H1 (cell line): ENCODE results near the gene BPIFB2. TPM values are rescaled to one million over a fixed set of nuclear protein-coding genes. Genes with fewer than 3 reads are reported as not detected.

Source experiments
- CTCF ChIA-PET: fragments of 300-600 bp; sonication (Branson Sonifier 250); formaldehyde crosslinking; loops from one replicate; lab custom pipeline; 2021; ENCODE audit not compliant: partially characterized antibody; lab: Charles Lee
- POLR2A ChIA-PET: fragments of 300-600 bp; sonication (Branson Sonifier 250); formaldehyde crosslinking; loops from one replicate; lab custom pipeline; 2021; ENCODE audit warnings: inconsistent platforms; ENCODE audit not compliant: partially characterized antibody; lab: Charles Lee
- DNase-seq, 2 experiments: peaks; one replicate each; pipeline versions ENCODE4 v3.0.0 to v3.0.0-alpha.2; 2010 to 2022; ENCODE audit warnings: low spot score in 2 of 2, low read depth in 1 of 2, mixed read lengths in 1 of 2
- FAIRE-seq: peaks from 2 replicates; lab custom pipeline; 2011; peaks lifted over from hg19 to GRCh38; lab: Jason Lieb, UNC
- H2AFZ ChIP-seq: 2 replicates; pipeline ENCODE4 v1.8.1; 2012; ENCODE audit warnings: low read length, inconsistent platforms
- H2AK5ac ChIP-seq: 2 replicates; pipeline ENCODE4 v1.6.1; 2013; ENCODE audit warnings: low read depth, low read length
- H2BK120ac ChIP-seq: replicated peaks from 2 replicates; pipeline ENCODE3; 2013; ENCODE audit warnings: low read depth, low read length, inconsistent platforms
- H2BK12ac ChIP-seq: 2 replicates; pipeline ENCODE4 v1.6.1; 2013; ENCODE audit warnings: low read depth, low read length
- H2BK15ac ChIP-seq: 2 replicates; pipeline ENCODE4 v1.6.1; 2013; ENCODE audit warnings: low read length
- H2BK20ac ChIP-seq: 2 replicates; pipeline ENCODE4 v1.6.1; 2013; ENCODE audit warnings: low read length
- H2BK5ac ChIP-seq: 2 replicates; pipeline ENCODE4 v1.6.1; 2013; ENCODE audit warnings: low read depth, low read length
- H3K14ac ChIP-seq: 2 replicates; pipeline ENCODE4 v1.6.1; 2013; ENCODE audit warnings: inconsistent platforms; ENCODE audit not compliant: insufficient read length
- H3K18ac ChIP-seq: 2 replicates; pipeline ENCODE4 v1.6.1; 2013; ENCODE audit warnings: low read length; ENCODE audit errors: extremely low read depth
- H3K23ac ChIP-seq: 2 replicates; pipeline ENCODE4 v1.6.1; 2013; ENCODE audit warnings: inconsistent platforms; ENCODE audit not compliant: insufficient read length
- H3K23me2 ChIP-seq: 2 replicates; pipeline ENCODE4 v1.6.1; 2013; ENCODE audit warnings: low read depth, low read length
- H3K27ac ChIP-seq: 2 replicates; pipeline ENCODE4 v1.6.1; 2011; ENCODE audit warnings: low read depth, low read length, inconsistent platforms
- H3K27me3 ChIP-seq, 4 experiments: replicated peaks in 1 of 4; 1 replicate in 1 of 4; 2 replicates in 3 of 4; pipeline versions ENCODE4 v1.6.1 to v1.8.1; 2011 to 2013; ENCODE audit warnings: low read length in 3 of 4, mild to moderate bottlenecking in 3 of 4, inconsistent platforms in 2 of 4, mixed read lengths in 2 of 4, moderate library complexity in 1 of 4; ENCODE audit not compliant: control insufficient read depth in 3 of 4, insufficient read depth in 3 of 4; ENCODE audit errors: extremely low read depth in 1 of 4
- H3K36me3 ChIP-seq, 4 experiments: 2 replicates each; pipeline versions ENCODE4 v1.6.1 to v1.8.1; 2011 to 2013; ENCODE audit warnings: mild to moderate bottlenecking in 4 of 4, low read length in 3 of 4, moderate library complexity in 2 of 4, control low read depth in 1 of 4, inconsistent platforms in 1 of 4; ENCODE audit not compliant: insufficient read depth in 4 of 4, control insufficient read depth in 2 of 4
- H3K4ac ChIP-seq: replicated peaks from 2 replicates; pipeline ENCODE3; 2013; ENCODE audit warnings: low read length, low read depth, mixed read lengths, inconsistent platforms; ENCODE audit not compliant: insufficient read length
- H3K4me1 ChIP-seq, 4 experiments: replicated peaks in 1 of 4; 1 replicate in 1 of 4; 2 replicates in 3 of 4; pipeline versions ENCODE4 v1.6.1 to v1.8.1; 2011 to 2013; ENCODE audit warnings: low read length in 3 of 4, inconsistent platforms in 2 of 4, mixed read lengths in 1 of 4; ENCODE audit not compliant: insufficient read depth in 4 of 4, control insufficient read depth in 3 of 4
- H3K4me2 ChIP-seq, 2 experiments: 2 replicates each; pipeline versions ENCODE4 v1.6.1 to v1.8.1; 2011 to 2013; ENCODE audit warnings: low read depth in 2 of 2, low read length in 2 of 2, control low read depth in 1 of 2, inconsistent platforms in 1 of 2, mild to moderate bottlenecking in 1 of 2; ENCODE audit not compliant: insufficient read depth in 1 of 2
- H3K4me3 ChIP-seq, 4 experiments: fragments of 200-600, 300-600 bp in 1 of 4; sonication (generic), shearing (Covaris generic), sonication (Bioruptor Twin) in 1 of 4; 2 replicates each; pipeline versions ENCODE4 v1.5.1 to v1.8.1; 2011 to 2016; ENCODE audit warnings: low read length in 4 of 4, low read depth in 3 of 4, control low read depth in 2 of 4, inconsistent platforms in 2 of 4, mild to moderate bottlenecking in 2 of 4, mixed read lengths in 1 of 4, moderate library complexity in 1 of 4; ENCODE audit not compliant: insufficient read depth in 2 of 4; ENCODE audit errors: extremely low read depth in 1 of 4
- H3K56ac ChIP-seq: replicated peaks from 2 replicates; pipeline ENCODE3; 2013; ENCODE audit warnings: low read depth, mild to moderate bottlenecking, mixed read lengths, low read length, inconsistent platforms; ENCODE audit not compliant: insufficient read length
- H3K79me1 ChIP-seq: 2 replicates; pipeline ENCODE4 v1.6.1; 2013; ENCODE audit warnings: low read depth, low read length, control low read depth
- H3K79me2 ChIP-seq, 2 experiments: 2 replicates each; pipeline versions ENCODE4 v1.6.1 to v1.8.1; 2012 to 2013; ENCODE audit warnings: low read length in 2 of 2, mild to moderate bottlenecking in 2 of 2, inconsistent platforms in 1 of 2; ENCODE audit not compliant: insufficient read depth in 2 of 2, control insufficient read depth in 1 of 2
- H3K9ac ChIP-seq, 4 experiments: replicated peaks in 1 of 4; 1 replicate in 1 of 4; 2 replicates in 3 of 4; pipeline versions ENCODE4 v1.6.1 to v1.8.1; 2011 to 2013; ENCODE audit warnings: low read depth in 3 of 4, low read length in 3 of 4, control low read depth in 2 of 4, mild to moderate bottlenecking in 2 of 4, moderate library complexity in 2 of 4, inconsistent platforms in 1 of 4; ENCODE audit errors: extremely low read depth in 1 of 4
- H3K9me3 ChIP-seq, 2 experiments: 2 replicates each; pipeline versions ENCODE4 v1.6.1 to v1.8.1; 2012 to 2013; ENCODE audit warnings: mild to moderate bottlenecking in 2 of 2, moderate library complexity in 2 of 2, control low read depth in 1 of 2, inconsistent platforms in 1 of 2, low read depth in 1 of 2, low read length in 1 of 2, mixed read lengths in 1 of 2; ENCODE audit not compliant: insufficient read depth in 2 of 2
- H4K20me1 ChIP-seq, 2 experiments: replicated peaks in 1 of 2; 2 replicates each; pipeline versions ENCODE3 to v1.8.1; 2011 to 2013; ENCODE audit warnings: inconsistent platforms in 2 of 2, low read length in 2 of 2, mild to moderate bottlenecking in 1 of 2; ENCODE audit not compliant: insufficient read depth in 2 of 2, control insufficient read depth in 1 of 2
- H4K5ac ChIP-seq: 2 replicates; pipeline ENCODE4 v1.6.1; 2013; ENCODE audit warnings: low read length, low read depth, mixed read lengths, inconsistent platforms; ENCODE audit not compliant: insufficient read length
- H4K8ac ChIP-seq: 2 replicates; pipeline ENCODE4 v1.8.0; 2013; ENCODE audit warnings: mild to moderate bottlenecking, moderate library complexity, low read length, inconsistent platforms; ENCODE audit not compliant: insufficient read depth; ENCODE audit errors: extremely low read depth
- H4K91ac ChIP-seq: replicated peaks from 2 replicates; pipeline ENCODE3; 2013; ENCODE audit warnings: low read length, mixed read lengths, inconsistent platforms; ENCODE audit not compliant: insufficient read length
- TEAD4 ChIP-seq: IDR thresholded peaks from 2 replicates; pipeline ENCODE4 v1.6.1; 2012; ENCODE audit warnings: low read depth, low read length, inconsistent platforms, mixed read lengths
- WGBS, 2 experiments: shearing (Covaris generic) in 1 of 2; methylation state at CpG; one replicate each; pipeline versions ENCODE4 v1.1.6 to v1.1.7; 2013 to 2015; ENCODE audit warnings: low lambda C conversion rate in 2 of 2, mixed read lengths in 2 of 2, inconsistent platforms in 1 of 2, low coverage in 1 of 2, missing lambda C conversion rate in 1 of 2; ENCODE audit not compliant: insufficient replicate concordance in 2 of 2, insufficient coverage in 1 of 2, insufficient read length in 1 of 2; ENCODE audit errors: extremely low coverage in 1 of 2, missing lambda C conversion rate in 1 of 2; 5-methylcytosine and 5-hydroxymethylcytosine counted together
- polyA plus RNA-seq, 7 experiments: library from polyadenylated mRNA; depleted of rRNA in 3 of 7; stranded (reverse) in 5 of 7; unstranded in 2 of 7; fragments of >200 nt in 5 of 7; fragments of 200-250 nt in 2 of 7; gene quantifications; 1 replicate in 5 of 7; 2 replicates in 1 of 7; 4 replicates in 1 of 7; pipeline versions ENCODE4 v1.2.1 to v1.2.3, GENCODE V29; 2011 to 2013; ENCODE audit warnings: missing spikeins in 2 of 7, mixed read lengths in 2 of 7
- total RNA-seq: library from RNA; stranded (reverse); fragmentation: NEBNext Ultra II Directional; extraction: Animal tissue kit (Norgen Biotek cat#: 25700); gene quantifications from 2 replicates; pipeline ENCODE4 v1.2.1, GENCODE V29; 2021
- TF ChIP-seq, protein P1 (sequence below): IDR thresholded peaks from 2 replicates; pipeline ENCODE4 v1.6.1; 2012; ENCODE audit warnings: inconsistent platforms

Gene BPIFB2
- total and polyA plus RNA-seq, 2 of the 8 experiments (the other 6 are each of a cell fraction or from before 2014, with no cell fraction given), result not detected

GRCh38 chr20:33014336-33015113 lies 7.0 kb downstream of the BPIFB2 start:
- POLR2A ChIA-PET, result no interaction called here
- H2AFZ ChIP-seq, result 0 out of 2 replicates have a peak overlapping the region, but pooled peaks have one; percentile 9
- no peak overlapping the region for H2AK5ac ChIP-seq
- no peak overlapping the region for H3K4me3 ChIP-seq
- no peak for FAIRE-seq
- no peaks in the 10 kb centered on the region for H3K9me3 ChIP-seq
- no peaks in the 10 kb centered on the region for H3K23me2 ChIP-seq
- H4K20me1 ChIP-seq, result peaks cover 0 to 2% of the 10 kb centered on the region in 2 experiments
- H3K27me3 ChIP-seq, result no peaks in the 10 kb centered on the region
- 79% methylated on average over 16 of the region's 16 CpGs; no CpG with 5 or more reads in 1 of the 2 experiments for WGBS, 2 experiments
- no peaks in the 10 kb centered on the region for H3K79me1 ChIP-seq
- CTCF ChIA-PET, result interaction anchor here (0.6 to 11.8 kb wide), 9 partner anchors 8 to 269 kb away, joined by 3 to 86 read pairs (median 5); partner anchors contain the start of genes BPIFB2 and SUN5
- no peak overlapping the region for H3K23ac ChIP-seq
- H4K8ac ChIP-seq, result no peak overlapping the region; the same call in 1 of the 2 replicates
- H3K4me1 ChIP-seq, result peaks cover 0 to 11% (median 0%) of the 10 kb centered on the region in 4 experiments; a peak in 2 of 7 replicates
- H4K5ac ChIP-seq, result no peak overlapping the region
- H2BK5ac ChIP-seq, result no peak overlapping the region
- DNase-seq, result no peak
- H2BK15ac ChIP-seq, result 0 out of 2 replicates have a peak overlapping the region, but pooled peaks have one; percentile 21
- no peaks in the 10 kb centered on the region for H3K79me2 ChIP-seq
- H3K4ac ChIP-seq, result no peak overlapping the region
- no peak overlapping the region for H3K56ac ChIP-seq
- H2BK120ac ChIP-seq, result no peak overlapping the region
- TF ChIP-seq, protein P1, sequence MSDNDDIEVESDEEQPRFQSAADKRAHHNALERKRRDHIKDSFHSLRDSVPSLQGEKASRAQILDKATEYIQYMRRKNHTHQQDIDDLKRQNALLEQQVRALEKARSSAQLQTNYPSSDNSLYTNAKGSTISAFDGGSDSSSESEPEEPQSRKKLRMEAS, result peak; percentile 46; the same call in 1 of the 2 replicates
- no peak for TF ChIP-seq TEAD4
- TF ChIP-seq, all 59 proteins: peak for 1
- no peak overlapping the region for H3K9ac ChIP-seq
- 0 out of 2 replicates have a peak overlapping the region, but pooled peaks have one; percentile 50 for H2BK12ac ChIP-seq
- no peaks in the 10 kb centered on the region for H3K36me3 ChIP-seq
- H3K27ac ChIP-seq, result no peak overlapping the region
- peak overlapping the region; percentile 32; the same call in 1 of the 2 replicates for H3K18ac ChIP-seq
- no peak overlapping the region for H3K4me2 ChIP-seq
- no peak overlapping the region for H3K14ac ChIP-seq
- no peak overlapping the region for H4K91ac ChIP-seq
- no peak overlapping the region for H2BK20ac ChIP-seq
